Measurements from ENCODE around the gene TGM3.

TGM3 gene

GRCh38 chr20:2336471-2336870 lies 40.7 kb downstream of the TGM3 start:
- DNase-seq (ENCODE audit: low read depth in 2 of 2, low spot score in 1 of 2): no peak

- DNase-seq (ENCODE audit: low read depth in 2 of 2, low spot score in 1 of 2): no peak
Observed at GRCh38 chr20:2337142-2337541, 41.3 kb downstream of the TGM3 start.

- DNase-seq (ENCODE audit: low read depth in 2 of 2, low spot score in 1 of 2): no peak
Observed at GRCh38 chr20:2338411-2339066, 42.7 kb downstream of the TGM3 start.

GRCh38 chr20:2340136-2340535 lies 44.3 kb downstream of the TGM3 start:
- no peak for DNase-seq (ENCODE audit: low read depth in 2 of 2, low spot score in 1 of 2)

GRCh38 chr20:2340823-2341222 lies 45.0 kb downstream of the TGM3 start:
- no peak for DNase-seq (ENCODE audit: low read depth in 2 of 2, low spot score in 1 of 2)

GRCh38 chr20:2341336-2341735 lies 45.5 kb downstream of the TGM3 start:
- no peak for DNase-seq (ENCODE audit: low read depth in 2 of 2, low spot score in 1 of 2)

GRCh38 chr20:2342243-2342642 lies 46.4 kb downstream of the TGM3 start:
- no peak for DNase-seq (ENCODE audit: low read depth in 2 of 2, low spot score in 1 of 2)

GRCh38 chr20:2346188-2346587 lies 50.4 kb downstream of the TGM3 start:
- DNase-seq (ENCODE audit: low read depth in 2 of 2, low spot score in 1 of 2): no peak

GRCh38 chr20:2348336-2348735 lies 52.5 kb downstream of the TGM3 start:
- no peak for DNase-seq (ENCODE audit: low read depth in 2 of 2, low spot score in 1 of 2)

GRCh38 chr20:2349801-2350200 lies 54.0 kb downstream of the TGM3 start:
- no peak for DNase-seq (ENCODE audit: low read depth in 2 of 2, low spot score in 1 of 2)

- no peak for DNase-seq (ENCODE audit: low read depth in 2 of 2, low spot score in 1 of 2)
Observed at GRCh38 chr20:2350606-2351005, 54.8 kb downstream of the TGM3 start.

GRCh38 chr20:2353231-2353630 lies 57.4 kb downstream of the TGM3 start:
- DNase-seq (ENCODE audit: low read depth in 2 of 2, low spot score in 1 of 2): no peak

- no peak for DNase-seq (ENCODE audit: low read depth in 2 of 2, low spot score in 1 of 2)
Observed at GRCh38 chr20:2357114-2357513, 61.3 kb downstream of the TGM3 start.

- DNase-seq (ENCODE audit: low read depth in 2 of 2, low spot score in 1 of 2): no peak
Observed at GRCh38 chr20:2358006-2358405, 62.2 kb downstream of the TGM3 start.

- no peak for DNase-seq (ENCODE audit: low read depth in 2 of 2, low spot score in 1 of 2)
Observed at GRCh38 chr20:2361035-2361593, 65.3 kb downstream of the TGM3 start.

- no peak for DNase-seq (ENCODE audit: low read depth in 2 of 2, low spot score in 1 of 2)
Observed at GRCh38 chr20:2363187-2363586, 67.4 kb downstream of the TGM3 start.

- DNase-seq (ENCODE audit: low read depth in 2 of 2, low spot score in 1 of 2): no peak
Observed at GRCh38 chr20:2363587-2363986, 67.8 kb downstream of the TGM3 start.

- no peak for DNase-seq (ENCODE audit: low read depth in 2 of 2, low spot score in 1 of 2)
Observed at GRCh38 chr20:2364044-2364443, 68.2 kb downstream of the TGM3 start.

- no peak for DNase-seq (ENCODE audit: low read depth in 2 of 2, low spot score in 1 of 2)
Observed at GRCh38 chr20:2365091-2365490, 69.3 kb downstream of the TGM3 start.

GRCh38 chr20:2365666-2366065 lies 69.9 kb downstream of the TGM3 start:
- DNase-seq (ENCODE audit: low read depth in 2 of 2, low spot score in 1 of 2): no peak

GRCh38 chr20:2368621-2369020 lies 72.8 kb downstream of the TGM3 start:
- DNase-seq (ENCODE audit: low read depth in 2 of 2, low spot score in 1 of 2): no peak

- no peak for DNase-seq (ENCODE audit: low read depth in 2 of 2, low spot score in 1 of 2)
Observed at GRCh38 chr20:2373098-2373497, 77.3 kb downstream of the TGM3 start.

Measured in stimulated activated CD8-positive, alpha-beta memory T cell treated with anti-CD3 and anti-CD28 coated beads, Interleukin-4, amount 100 ng/mL, for 1 hour (primary cell).